C4-2B (cell line): ENCODE data around the gene CCSAP.

ENCODE experiments used
- CTCF ChIP-seq: fragments of 450-650 bp; conservative IDR thresholded peaks from 2 replicates; pipeline ENCODE4 v1.5.1; 2017; ENCODE audit warnings: mild to moderate bottlenecking
- ZFX ChIP-seq: fragments of 450-650 bp; IDR thresholded peaks from 2 replicates; pipeline ENCODE4 v1.6.1; 2017

GRCh38 chr1:229383961-229384360 is 41.1 kb upstream of the CCSAP start:
- TF ChIP-seq CTCF (no peak), ZFX (no peak)
